HEK293 (cell line): ENCODE data around the gene CACNB3.

Experiments
- CTCF ChIP-seq: fragments of 450-650 bp; formaldehyde crosslinking; IDR thresholded peaks from 2 replicates; pipeline ENCODE4 v1.5.1; 2016; ENCODE audit warnings: missing biosample characterization, missing genetic modification characterization
- ELK4 ChIP-seq: IDR thresholded peaks from 2 replicates; pipeline ENCODE4 v1.6.1; 2011; ENCODE audit warnings: mild to moderate bottlenecking, low read depth, low read length, borderline replicate concordance
- PRDM2 ChIP-seq: fragments of 450-650 bp; formaldehyde crosslinking; IDR thresholded peaks from 2 replicates; pipeline ENCODE4 v1.5.1; 2016; ENCODE audit warnings: missing biosample characterization, missing genetic modification characterization, borderline replicate concordance
- SCRT2 ChIP-seq: fragments of 450-650 bp; formaldehyde crosslinking; IDR thresholded peaks from 2 replicates; pipeline ENCODE4 v1.5.1; 2016; ENCODE audit warnings: missing biosample characterization, missing genetic modification characterization
- SP2 ChIP-seq: fragments of 450-650 bp; formaldehyde crosslinking; IDR thresholded peaks from 2 replicates; pipeline ENCODE4 v1.5.1; 2016; ENCODE audit warnings: missing biosample characterization, missing genetic modification characterization
- ZBTB11 ChIP-seq: fragments of 450-650 bp; formaldehyde crosslinking; conservative IDR thresholded peaks from 2 replicates; pipeline ENCODE4 v1.5.1; 2016; ENCODE audit warnings: low read depth, missing biosample characterization, missing genetic modification characterization
- ZFP37 ChIP-seq: fragments of 450-650 bp; formaldehyde crosslinking; IDR thresholded peaks from 2 replicates; pipeline ENCODE4 v1.5.1; 2016; ENCODE audit warnings: missing biosample characterization, missing genetic modification characterization
- ZNF112 ChIP-seq: fragments of 450-650 bp; formaldehyde crosslinking; IDR thresholded peaks from 2 replicates; pipeline ENCODE4 v1.5.0; 2017; ENCODE audit warnings: missing biosample characterization, missing genetic modification characterization
- ZNF114 ChIP-seq: fragments of 450-650 bp; formaldehyde crosslinking; IDR thresholded peaks from 2 replicates; pipeline ENCODE4 v1.5.0; 2017; ENCODE audit warnings: missing biosample characterization, missing genetic modification characterization
- ZNF146 ChIP-seq: fragments of 450-650 bp; formaldehyde crosslinking; IDR thresholded peaks from 2 replicates; pipeline ENCODE4 v1.5.1; 2016; ENCODE audit warnings: missing biosample characterization, missing genetic modification characterization
- ZNF24 ChIP-seq: fragments of 450-650 bp; formaldehyde crosslinking; IDR thresholded peaks from 2 replicates; pipeline ENCODE4 v1.5.1; 2016; ENCODE audit warnings: missing biosample characterization, missing genetic modification characterization
- ZNF473 ChIP-seq: fragments of 450-650 bp; formaldehyde crosslinking; IDR thresholded peaks from 2 replicates; pipeline ENCODE4 v1.5.1; 2017; ENCODE audit warnings: missing biosample characterization, missing genetic modification characterization
- ZNF626 ChIP-seq: fragments of 450-650 bp; sonication (Bioruptor Pico); formaldehyde crosslinking; IDR thresholded peaks from 2 replicates; pipeline ENCODE4 v1.5.1; 2018; ENCODE audit warnings: missing biosample characterization, missing genetic modification characterization, inconsistent platforms

GRCh38 chr12:48862760-48863159 is 44.5 kb downstream of the CACNB3 start:
- TF ChIP-seq CTCF (tag by site-specific recombination), result no peak
- no peak for TF ChIP-seq ZNF146 (tag by site-specific recombination)
- TF ChIP-seq SCRT2 (tag by site-specific recombination), result no peak
- no peak for TF ChIP-seq ZBTB11 (tag by site-specific recombination)
- no peak for TF ChIP-seq ZNF24 (tag by site-specific recombination)
- TF ChIP-seq PRDM2 (tag by site-specific recombination), result no peak
- TF ChIP-seq ELK4, result no peak
- TF ChIP-seq ZNF473, result no peak
- TF ChIP-seq ZNF114 (tag by site-specific recombination), result no peak
- no peak for TF ChIP-seq ZNF626 (tag by site-specific recombination)
- TF ChIP-seq SP2, result no peak
- no peak for TF ChIP-seq ZNF112 (tag by site-specific recombination)
- TF ChIP-seq ZFP37 (tag by site-specific recombination), result no peak
